HG03342 (cell line): ENCODE results near the gene CCDC14.
"Not testable (repeated sequence)": the region's sequence is repeated elsewhere in the genome, so short reads cannot be mapped to it uniquely, and the experiment has no call there.

ENCODE experiments used
- ATAC-seq: cut with Tn5 transposase; IDR thresholded peaks from one replicate; pipeline ENCODE4 v1.9.1; 2021; ENCODE audit warnings: mild to moderate bottlenecking, moderate library complexity; ENCODE audit not compliant: unreplicated experiment

CCDC14 gene

DNA sequence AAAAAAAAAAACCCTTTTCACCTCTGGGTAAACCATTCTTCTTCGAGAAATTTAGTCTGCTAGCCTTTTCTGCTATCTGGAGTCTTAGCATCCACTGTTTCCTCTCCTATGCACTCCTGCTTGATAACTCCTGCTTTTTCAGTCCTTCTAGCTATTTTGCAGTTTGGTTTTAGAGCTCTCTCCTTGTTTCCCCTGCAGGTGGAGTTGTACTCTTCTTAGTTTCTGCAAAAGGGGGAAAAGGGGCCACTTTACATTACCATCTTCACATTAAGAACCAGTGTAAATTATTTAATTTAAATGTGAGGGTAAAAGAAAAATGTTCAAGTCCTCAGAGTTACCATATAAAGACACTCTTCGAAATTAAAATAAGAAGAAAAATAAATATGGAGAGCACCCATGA, 53.3 kb downstream of the CCDC14 start:
- no peak for ATAC-seq

- ATAC-seq = no peak
These were observed 61.6 kb downstream of the CCDC14 start for GRCh38 chr3:123899300-123899865.

DNA sequence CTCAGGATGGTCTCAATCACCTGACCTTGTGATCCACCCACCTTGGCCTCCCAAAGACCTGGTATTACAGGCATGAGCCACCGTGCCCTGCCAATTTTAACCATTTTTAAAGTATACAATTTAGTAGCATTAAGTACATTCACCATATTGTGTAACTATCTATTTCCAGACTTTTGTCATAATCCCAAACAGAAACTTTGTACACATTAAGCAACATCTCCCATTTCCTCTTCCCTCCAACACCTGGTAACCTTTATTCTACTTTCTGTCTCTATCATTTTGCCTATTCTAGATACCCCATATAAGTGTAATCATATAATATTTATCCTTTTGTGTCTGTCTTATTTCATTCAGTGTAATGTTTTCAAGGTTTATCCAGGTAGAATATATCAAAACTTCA, 68.0 kb downstream of the CCDC14 start:
- ATAC-seq = no peak

DNA sequence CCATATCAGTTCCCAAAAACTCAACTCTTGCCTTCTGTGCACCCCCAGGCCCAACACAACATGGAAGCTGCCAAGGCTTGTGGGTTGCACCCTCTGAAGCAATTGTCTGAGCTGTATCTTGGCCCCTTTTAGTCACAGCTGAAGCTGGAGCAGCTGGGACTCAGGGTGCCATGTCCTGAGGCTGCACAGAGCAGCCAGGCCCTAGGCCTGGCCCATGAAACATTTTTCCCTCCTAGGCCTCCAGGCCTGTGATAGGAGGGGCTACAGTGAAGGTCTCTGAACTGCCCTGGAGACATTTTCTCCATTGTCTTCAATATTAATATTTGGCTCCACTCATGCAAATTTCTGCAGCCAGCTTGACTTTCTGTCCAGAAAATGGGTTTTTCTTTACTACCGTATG, 68.8 kb downstream of the CCDC14 start:
- ATAC-seq = no peak

DNA sequence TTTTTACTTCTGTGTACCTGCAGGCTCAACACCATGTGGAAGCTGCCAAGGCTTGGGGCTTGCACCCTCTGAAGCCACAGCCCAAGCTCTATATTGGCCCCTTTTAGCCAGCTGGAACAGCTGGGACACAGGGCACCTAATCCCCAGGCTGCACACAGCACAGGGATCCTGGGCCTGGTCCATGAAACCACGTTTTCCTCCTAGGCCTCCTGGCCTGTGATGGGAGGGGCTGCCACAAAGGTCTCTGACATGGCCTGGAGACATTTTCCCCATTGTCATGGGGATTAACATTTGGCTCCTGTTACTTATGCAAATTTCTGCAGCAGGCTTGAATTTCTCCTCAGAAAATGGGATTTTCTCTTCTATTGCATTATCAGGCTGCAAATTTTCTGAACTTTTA, 70.0 kb downstream of the CCDC14 start:
- ATAC-seq = not testable (repeated sequence)

DNA sequence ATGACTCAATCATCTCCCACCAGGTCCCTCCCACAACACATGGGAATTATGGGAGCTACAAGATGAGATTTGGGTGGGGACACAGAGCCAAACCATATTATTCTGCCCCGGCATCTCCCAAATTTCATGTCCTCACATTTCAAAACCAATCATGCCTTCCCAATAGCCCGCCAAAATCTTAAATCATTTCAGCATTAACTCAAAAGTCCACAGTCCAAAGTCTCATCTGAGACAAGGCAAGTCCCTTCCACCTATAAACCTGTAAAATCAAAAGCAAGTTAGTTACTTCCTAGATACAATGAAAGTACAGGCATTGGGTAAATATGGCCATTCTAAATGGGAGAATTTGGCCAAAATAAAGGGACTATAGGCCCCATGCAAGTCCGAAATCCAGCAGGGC, 70.9 kb downstream of the CCDC14 start:
- ATAC-seq = not testable (repeated sequence)

DNA sequence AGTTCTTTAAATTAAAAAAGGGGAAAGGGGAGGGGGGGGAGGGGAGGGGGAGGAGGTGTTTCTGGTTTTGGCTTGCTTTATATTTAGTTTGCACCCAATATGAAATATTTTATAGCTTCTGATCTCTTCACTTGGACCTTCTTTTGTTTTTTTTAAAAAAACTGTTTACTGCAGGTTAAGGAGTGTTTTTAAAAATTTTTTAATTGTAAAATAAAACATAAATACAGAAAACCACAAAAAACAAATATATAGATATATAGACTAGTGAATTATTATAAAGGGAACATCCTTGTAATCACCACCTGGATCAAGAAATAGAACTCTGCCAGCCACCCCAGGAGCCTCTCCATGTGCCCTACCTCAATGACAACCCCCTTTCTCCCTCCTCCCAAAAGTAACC, 76.0 kb downstream of the CCDC14 start:
- no peak for ATAC-seq

- ATAC-seq = peak; percentile 52
These were observed 76.7 kb downstream of the CCDC14 start, which contains the start of gene MYLK for GRCh38 chr3:123884203-123884831. Gene MYLK, minus strand, starts transcription at chr3:123884332. Its CDS starts 90,491 bp downstream, at chr3:123793841.

DNA sequence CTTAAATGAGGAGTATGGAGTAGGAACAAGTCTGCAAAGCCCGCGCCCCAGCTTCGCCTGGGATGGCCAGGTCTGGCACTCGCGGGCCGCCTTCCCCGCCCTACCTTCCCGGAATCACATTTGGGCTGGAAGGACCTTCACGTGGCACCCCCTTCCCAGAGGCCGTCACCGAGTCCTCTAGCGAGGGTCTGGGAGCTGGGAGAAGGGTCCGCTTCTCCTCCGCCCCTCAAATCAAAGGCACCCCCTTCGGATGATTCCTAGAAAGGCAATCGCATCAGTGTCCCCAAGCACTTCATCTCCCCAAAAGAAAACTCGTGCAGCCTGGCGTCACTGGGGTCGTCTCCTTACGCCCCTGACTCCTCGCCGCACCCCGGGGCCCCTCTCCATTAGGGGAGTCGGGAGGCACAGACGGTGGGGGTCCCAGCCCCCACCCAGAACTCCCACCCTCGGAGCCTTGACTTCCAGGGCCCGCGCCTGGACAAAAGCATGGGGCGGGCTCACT, 77.3 kb downstream of the CCDC14 start:
- no peak for ATAC-seq

DNA sequence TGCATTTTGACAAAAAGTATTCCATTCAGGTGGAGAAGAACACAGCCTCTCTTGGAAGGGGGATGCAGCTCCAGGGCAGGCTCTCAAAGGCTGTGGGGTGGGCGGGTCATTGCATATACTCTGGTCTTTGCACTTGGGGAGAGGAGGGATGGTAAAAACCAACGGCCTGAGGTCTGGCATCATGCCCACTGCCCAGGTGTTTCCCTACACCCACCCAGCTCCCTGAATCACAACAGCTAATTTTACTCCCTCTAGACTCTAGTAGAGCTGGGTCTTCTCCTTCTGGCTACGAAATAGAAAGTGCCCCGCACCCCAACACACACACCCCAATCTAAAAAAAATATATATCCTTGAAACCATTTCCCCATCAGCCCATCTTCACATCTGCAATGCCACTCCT, 77.9 kb downstream of the CCDC14 start:
- ATAC-seq = no peak

GRCh38 chr3:123881771-123882170, 79.3 kb downstream of the CCDC14 start:
- ATAC-seq = no peak

DNA sequence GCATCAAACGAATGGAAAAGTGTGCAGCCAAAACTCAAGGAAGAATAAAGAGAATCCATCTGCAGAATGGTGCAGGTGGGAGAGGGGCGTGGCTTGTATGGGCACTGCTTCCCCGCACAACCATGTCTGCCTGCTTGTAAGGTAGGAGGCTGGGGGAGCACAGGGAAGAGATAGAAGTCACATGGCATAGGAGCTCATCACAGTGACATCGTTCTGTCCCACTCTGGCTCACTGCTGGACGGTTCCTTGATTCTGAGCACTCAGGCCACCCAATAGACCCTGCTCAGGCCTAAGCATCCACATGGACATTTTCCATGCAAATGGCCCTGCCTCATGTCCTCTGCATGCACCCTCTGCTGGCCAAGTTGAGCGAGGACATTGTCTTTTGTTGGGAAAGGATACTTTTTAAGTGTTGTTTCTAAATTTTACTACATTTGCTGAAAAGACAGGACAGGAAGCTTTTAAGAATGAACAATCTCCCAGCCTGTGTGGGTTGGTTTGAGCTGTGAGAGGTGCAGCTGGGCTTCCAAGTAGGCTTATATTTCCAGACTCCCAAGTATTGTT, 79.9 kb downstream of the CCDC14 start:
- ATAC-seq = no peak

DNA sequence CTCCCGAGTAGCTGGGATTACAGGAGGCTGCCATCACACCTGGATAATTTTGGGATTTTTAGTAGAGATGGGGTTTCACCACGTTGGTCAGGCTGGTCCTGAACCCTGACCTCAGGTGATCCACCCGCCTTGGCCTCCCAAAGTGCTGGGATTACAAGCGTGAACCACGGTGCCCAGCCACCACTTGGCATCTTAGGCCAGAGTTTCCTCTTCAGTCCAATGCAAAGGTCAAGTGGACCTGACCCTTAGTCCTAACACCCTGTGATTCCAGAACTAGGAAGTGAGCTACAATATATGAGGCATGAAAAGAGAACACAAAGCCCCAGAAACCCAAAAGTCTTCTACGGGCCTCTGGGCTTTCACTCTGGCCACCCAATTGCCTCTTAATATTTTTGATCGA, 82.2 kb downstream of the CCDC14 start:
- ATAC-seq = no peak

- ATAC-seq = no peak
These were observed 83.1 kb downstream of the CCDC14 start for GRCh38 chr3:123877965-123878364.

- no peak for ATAC-seq
These were observed 83.6 kb downstream of the CCDC14 start for GRCh38 chr3:123877466-123877865.

- no peak for ATAC-seq
These were observed 84.2 kb downstream of the CCDC14 start for GRCh38 chr3:123876858-123877257.

DNA sequence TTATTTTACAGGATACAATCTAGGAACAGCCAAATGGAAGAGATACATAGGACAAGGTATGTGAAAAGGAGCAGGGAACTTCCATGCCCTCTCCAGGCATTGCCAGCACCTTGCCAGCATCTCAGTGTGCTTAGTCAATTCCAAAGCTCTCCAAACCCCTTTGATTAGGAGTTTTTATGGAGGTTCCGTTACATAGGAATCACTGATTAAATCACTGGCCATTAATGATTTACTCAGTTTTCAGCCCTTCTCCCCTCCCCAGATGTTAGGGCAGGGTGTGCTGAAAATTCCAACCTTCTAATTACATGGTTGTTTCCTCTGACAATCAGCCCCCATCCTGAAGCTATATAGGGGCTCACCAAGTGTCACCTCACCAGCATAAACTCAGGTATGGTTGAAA, 88.4 kb downstream of the CCDC14 start:
- ATAC-seq = no peak

DNA sequence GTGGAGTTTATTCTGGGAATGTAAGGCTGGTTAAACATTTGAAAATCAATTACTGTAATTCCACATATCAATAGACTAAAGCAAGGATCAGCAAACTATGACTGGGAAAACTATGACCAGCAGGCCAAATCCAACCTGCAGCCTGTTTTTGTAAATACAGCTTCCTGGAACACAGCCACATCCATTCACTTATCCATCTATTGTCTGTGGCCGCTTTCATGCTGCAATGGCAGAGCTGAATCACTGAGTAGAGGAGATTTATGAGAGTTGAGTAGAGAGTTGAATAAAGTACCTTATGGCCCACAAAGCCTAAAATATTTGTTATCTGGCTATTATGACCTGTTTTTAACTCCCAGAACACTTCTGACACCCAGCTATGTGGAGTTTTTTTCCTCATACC, 89.1 kb downstream of the CCDC14 start:
- no peak for ATAC-seq

GRCh38 chr3:123870033-123870432, 91.0 kb downstream of the CCDC14 start:
- no peak for ATAC-seq

- no peak for ATAC-seq
These were observed 91.9 kb downstream of the CCDC14 start for GRCh38 chr3:123869165-123869564.

DNA sequence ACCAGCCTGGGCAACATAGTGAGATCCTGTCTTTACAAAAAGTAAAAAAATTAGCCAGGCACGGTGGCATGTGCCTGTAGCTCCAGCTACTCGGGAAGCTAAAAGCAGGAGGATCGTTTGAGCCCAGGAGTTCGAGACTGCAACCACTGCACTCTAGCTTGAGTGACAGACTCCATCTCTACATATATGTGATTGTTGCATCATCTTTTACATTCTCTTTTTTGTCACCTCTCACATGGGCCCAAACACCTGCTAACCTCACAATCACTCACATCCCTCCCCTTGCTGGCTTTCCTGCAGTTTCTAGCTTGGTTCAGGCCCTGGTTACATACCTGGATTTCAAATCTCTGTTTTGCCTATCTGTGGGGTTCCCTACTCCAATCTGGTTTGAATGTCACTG, 96.3 kb downstream of the CCDC14 start:
- ATAC-seq = no peak
